CD1c-positive myeloid dendritic cell (primary cell): Measurements from ENCODE around the gene SPDYA.
"Not testable (repeated sequence)": the region's sequence is repeated elsewhere in the genome, so short reads cannot be mapped to it uniquely, and the experiment has no call there.

Experiments used
- DNase-seq: peaks from one replicate; pipeline ENCODE4 v3.0.0-alpha.2; 2016; ENCODE audit errors: extremely low spot score

SPDYA gene

DNA sequence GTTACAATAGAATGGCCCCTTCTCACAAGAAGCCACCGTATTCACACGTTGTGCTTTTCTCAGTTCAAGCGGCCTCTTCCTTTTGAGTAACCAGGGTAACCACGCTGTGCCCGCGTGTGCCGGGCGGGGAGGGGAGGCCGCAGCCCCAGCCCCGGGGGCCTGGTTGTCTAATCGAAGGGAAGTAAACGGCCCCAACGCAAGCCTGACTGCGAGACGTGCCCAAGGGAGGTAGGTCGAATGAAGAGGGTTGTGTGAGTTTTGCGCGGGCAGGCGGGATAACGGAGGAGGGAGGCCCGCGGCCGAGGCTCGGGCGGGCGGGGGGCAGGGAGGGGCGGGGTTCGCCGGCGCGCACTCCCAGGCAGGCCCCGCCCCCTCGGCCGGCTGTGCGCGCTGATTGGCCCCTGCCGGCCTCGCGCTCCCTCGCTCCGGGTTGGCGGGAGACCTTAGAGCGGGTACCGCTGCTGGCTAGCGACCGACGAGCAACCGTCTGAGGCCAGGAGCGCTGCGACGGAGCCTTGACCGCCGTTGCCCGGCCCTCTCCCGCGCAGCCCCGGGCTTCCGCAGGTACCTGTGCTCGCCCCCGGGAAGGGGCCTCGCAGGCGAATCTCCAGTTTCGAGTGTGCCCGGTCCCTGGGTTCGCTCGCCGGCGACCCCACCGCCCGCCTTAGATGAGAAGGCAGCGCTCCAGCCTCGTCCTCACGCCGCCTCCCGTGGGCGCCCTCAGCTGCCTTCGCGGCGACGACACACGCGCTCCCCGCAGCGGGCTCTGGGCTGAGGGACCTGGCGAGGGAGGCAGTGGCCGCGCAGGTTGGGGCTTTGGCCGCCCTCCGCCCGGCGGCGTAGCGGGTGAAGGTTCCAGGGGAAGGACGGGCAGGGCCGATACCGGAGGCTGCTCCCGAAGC lies at the start of gene SPDYA:
Gene SPDYA (plus strand): TSS at position 451 of the 902 bp plus-strand sequence. CDS start 5,181 bp downstream, outside the sequence.
- peak; percentile 71 for DNase-seq

DNA sequence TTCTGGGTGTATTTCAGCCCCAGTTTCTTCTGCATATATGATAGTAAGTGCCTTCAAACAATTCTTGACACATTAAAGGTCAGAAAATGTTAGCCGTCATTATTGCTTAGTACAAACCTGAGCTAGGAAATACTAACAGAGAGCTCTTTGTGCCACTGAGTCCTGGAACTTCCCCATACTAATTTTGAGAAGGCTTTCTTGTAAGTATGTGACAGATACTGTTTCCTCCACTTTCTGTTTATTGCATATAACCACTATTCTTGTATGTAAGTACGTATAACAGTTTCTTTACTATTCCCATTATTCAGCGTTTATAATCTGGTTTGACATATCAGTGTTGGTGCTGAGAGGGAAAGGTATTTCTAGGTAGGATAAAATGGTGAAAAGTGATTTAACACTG lies 49.2 kb upstream of the SPDYA start:
- no peak for DNase-seq

DNA sequence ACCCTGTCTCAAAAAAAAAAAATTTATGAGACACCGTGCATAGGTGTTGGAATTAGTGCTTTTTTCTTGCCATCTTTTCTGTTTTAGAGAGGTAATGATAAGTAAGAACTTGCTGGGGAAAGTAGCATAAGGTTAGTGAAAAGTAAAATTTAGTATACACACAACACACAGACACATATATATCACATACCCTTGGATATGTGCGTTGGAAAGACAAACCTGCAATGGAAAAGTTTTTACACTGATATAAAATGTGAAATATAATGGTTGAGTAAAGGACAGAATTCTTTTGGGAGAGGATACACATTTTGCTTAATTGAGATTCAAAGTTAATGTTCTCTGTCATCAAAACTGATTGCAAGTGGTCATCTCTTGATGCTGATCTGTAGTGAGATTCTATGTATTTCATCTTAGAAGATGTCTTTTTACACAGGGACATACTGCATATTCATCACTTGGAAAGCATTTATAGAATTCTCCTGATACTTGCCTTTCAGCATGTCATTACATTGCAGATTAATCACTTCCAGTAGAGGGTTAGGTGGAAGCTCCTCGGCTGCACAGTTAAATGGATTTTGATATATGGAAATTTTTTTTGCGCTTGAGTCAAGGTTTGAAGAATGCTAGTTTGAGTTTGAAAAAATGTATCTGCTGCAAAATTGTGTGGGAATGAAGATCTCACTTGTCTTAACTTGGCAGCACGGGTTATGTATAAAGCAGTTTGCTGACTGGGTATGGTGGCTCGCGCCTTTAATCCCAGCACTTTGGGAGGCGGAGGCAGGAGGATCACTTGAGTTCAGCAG lies 45.5 kb upstream of the SPDYA start:
- no peak for DNase-seq

DNA sequence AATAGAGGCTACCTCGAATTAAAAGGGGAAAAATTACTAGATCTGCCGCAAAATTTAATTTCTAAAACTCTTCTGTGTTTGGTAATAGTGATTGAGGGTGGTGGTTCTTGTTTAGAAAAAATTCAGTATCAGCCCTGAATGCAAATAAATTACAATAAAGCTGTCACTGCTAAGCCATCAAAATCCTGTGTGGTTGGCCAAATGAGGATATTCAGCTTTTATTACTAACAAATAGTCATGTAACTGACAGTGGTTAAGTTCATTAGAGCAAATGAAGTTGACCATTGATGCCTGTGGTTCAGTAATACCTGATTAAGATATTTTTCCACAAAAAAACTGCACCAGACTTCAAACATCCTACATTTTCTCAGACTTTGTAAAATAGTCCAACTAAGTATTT lies 44.6 kb upstream of the SPDYA start:
- DNase-seq = no peak

DNA sequence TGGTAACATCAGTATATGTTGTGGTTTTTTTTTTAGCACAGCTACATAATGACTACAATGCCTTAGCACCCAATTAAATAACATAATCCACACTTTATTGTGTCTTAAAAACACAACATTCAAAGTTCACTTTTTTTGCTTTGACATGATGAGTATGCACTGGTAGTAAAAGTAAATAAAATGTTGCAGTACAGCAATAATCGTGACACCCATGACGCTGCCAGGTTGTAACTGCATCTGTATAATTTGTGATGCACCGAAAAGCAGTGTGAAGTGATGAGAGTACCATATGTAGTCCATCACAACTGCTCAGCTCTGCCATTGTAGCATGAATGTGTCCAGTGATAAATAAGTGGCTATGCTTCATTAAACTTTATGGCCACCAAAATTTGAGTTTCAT lies 43.3 kb upstream of the SPDYA start:
- no peak for DNase-seq

DNA sequence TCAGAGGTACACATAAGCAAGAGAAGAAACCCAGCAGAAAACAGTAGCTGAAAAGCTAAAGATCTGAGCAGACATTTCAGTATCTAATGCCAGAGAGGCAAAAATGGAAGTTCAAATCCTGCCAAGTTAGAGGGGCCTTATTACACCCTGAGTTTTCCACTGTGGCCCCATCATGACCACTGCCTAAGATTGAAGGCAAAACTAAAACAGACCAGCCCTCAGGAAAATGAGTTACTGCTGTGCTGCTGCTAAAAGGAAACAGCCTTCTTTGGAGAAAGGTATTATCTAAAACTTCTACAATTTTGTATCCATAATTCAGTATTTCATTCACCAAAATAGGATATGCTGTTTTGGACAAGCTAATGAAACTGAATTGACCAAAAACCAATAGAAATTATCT lies 42.2 kb upstream of the SPDYA start:
- no peak for DNase-seq

DNA sequence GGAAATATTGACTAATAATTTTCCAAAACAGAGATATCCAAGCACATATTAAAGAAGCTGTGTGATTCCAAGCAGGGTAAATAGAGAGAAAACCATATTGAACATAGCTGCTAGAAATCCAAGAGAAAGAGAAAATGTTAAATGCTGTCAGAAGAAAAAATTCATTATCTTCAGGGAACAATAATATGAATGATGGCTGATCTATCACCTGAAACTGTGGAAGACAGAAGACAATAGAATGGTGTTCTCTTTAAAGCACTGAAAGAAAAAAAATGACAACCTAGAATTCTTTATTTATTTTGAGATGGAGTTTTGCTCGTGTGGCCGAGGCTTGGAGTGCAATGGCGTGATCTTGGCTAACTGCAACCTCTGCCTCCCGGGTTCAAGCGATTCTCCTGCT lies 41.7 kb upstream of the SPDYA start:
- no peak for DNase-seq

DNA sequence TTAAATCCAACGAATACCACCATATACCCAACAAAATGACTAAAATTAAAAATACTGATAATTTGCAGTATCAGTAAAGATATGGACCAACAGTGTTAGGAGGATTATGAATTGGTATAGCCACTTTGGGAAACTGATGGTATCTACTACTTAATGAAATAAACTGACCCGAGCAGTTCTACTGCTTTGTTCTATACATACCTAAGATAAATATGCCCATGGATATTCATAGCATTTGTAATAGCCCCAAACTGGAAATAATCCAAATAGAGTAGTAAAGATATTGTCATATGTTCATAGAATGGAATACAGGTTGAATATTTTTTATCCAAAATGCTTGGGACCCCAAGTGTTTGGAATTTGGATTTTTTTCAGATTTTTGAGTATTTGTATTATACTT lies 38.3 kb upstream of the SPDYA start:
- no peak for DNase-seq

DNA sequence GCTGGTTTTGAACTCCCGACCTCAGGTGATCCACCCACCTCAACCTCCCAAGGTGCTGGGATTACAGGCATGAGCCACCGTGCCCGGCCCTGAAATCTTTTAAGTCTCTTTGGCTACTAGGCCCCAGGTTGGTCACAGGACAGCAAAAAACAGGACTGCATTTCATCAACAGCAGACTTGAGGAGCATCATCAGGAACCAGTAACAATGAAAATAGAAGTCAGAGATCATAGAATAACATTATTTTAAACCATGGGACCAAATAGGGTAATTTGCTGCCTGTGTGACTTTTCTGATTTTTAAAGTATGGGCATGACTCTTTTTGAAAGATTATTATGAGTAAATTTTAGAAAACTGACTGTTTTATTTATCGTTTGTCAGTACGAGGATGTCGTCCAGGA lies 34.2 kb upstream of the SPDYA start:
- DNase-seq = no peak

DNA sequence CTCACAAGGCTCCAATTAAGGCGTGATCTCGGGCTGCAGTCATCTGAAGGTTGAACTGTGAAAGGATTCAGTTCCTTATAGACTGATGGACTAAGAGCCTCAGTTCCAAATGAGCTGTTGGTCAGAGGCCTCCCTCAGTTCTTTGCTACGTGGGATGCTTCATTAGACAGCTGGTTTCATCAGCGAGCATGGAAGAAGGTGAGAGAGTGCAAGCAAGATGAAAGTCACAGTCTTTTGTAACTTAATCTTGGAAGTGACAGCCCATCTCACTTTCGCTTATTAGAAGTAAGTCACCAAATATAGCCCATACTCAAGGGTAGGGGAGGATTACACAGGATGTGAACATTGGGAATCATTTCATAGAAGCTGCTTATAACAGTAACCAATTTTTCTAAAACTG lies 32.2 kb upstream of the SPDYA start:
- peak; percentile 19 for DNase-seq

DNA sequence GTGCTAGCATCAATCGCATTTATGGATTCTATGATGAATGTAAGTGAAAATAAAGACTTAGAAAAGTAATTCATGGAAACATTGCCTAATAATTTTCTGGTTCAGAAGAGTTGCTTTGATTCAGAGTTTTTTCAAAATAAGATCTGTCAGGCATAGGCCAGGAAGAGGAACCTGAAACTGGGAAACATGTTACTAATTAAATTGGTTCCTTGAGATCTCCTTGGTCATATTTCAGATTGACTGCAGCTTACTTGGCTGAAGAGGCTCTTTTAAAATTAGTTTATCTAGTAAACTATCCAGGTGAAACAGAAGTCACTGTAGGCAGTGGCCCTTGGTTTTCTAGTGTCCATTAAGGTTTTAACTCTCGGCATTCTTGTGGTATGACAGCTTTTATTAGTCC lies 31.6 kb upstream of the SPDYA start:
- DNase-seq = peak; percentile 44

DNA sequence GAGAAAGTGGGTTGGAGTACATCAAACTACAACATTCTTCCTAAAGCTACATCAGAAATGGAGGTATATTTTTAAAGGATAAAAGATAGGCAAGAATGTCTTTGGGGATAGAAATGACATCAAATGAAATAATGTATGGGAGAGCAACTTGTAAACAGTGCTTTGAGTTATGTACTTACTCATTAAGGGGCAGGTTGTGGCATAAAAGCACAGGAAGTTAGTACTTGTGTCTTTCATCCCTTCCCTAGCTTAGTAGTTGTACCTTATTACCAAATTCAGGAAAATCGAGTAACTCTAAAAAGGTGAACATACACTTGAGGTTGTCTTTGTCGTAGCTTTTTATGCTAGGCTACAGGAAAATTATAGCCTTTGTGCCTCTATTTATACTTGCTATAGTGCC lies 30.1 kb upstream of the SPDYA start:
- no peak for DNase-seq

DNA sequence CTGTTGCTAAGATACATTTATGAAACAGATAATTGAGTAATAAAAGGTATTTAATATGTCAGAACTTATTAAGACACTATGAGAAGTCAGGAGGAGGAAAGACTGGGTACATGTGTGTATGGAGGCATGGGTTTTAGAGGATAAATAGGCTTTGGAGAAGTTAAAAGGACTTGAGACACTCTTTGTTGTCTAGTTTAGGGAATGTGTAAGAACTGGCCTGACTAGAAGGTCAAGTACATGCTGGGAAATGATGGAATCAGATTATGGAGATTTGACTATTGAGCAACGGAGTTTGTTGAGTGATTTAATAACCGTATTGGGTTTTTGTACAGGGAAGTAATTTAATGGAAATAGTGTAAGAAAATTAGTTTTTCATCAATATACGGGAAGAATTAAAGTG lies 28.2 kb upstream of the SPDYA start:
- DNase-seq = no peak

DNA sequence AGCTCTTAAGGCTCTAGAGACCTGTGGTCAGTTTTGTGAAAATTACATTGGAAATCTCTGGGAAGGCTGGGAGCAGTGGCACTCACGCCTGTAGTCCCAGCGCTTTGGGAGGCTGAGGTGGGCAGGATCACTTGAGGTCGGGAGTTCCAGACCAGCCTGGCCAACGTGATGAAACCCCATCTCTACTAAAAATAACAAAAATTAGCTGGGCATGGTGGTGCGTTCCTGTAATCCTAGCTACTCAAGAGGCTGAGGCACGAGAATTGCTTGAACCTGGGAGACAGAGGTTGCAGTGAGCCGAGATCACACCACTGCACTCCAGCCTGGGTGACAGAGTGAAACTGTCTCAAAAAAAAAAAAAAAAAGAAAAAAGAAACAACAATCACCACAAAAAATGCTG lies 26.1 kb upstream of the SPDYA start:
- DNase-seq = not testable (repeated sequence)

DNA sequence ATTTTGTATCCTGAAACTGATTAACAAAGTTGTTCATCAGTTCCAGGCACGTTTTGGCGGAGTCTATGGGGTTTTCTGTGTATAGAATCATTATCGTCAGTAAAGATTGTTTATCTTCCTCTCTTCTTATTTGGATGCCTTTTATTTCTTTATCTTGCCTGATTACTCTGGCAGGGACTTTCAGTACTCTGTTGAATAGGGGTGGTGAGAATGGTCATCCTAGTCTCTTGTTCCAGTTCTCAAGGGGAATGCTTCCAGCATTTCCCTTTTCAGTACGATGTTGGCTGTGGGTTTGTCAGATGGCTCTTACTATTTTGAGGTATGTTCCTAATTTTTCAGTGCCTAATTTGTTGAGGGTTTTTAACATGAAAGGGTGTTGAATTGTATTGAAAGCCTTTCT lies 14.0 kb upstream of the SPDYA start:
- DNase-seq = no peak

DNA sequence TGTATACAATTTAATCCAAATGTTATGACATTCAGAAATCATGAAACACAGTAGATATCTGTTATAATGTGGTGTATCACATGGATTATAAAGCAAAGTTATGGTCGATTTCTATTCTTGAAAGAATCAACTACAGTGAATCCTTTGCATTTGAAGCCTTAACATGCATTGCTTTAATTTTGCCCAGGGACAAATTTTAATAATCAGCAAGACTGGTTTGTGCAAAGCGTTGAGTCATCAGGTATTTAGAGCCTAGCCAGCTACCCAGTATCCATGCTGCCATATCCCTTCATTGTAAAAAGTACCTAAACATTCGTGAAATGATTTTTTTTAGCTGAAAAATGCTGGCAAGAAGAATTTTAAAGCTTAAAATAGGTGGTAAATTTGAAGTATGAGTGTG lies 8.9 kb upstream of the SPDYA start:
- DNase-seq = no peak

DNA sequence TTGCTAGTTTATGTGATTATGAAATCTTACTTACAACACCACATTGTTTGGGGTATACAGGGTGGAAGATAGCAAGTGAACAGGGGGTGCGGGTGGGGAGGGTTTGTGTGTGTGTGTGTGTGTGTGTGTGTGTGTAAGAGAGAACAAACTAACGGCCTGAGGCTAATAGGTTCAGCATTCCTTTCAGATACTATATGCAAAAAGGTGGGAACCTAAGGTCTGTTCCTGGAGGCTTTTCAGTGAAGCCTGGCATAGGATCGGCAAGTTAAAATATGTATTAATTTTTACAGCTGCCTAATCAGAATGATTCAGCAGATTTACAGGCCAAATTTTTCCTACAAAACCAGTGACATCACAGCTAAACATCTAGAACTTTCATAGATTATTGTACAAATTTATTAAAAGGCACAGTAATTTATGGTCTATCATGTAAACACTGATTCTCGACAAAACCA lies 7.6 kb upstream of the SPDYA start:
- DNase-seq = no peak

DNA sequence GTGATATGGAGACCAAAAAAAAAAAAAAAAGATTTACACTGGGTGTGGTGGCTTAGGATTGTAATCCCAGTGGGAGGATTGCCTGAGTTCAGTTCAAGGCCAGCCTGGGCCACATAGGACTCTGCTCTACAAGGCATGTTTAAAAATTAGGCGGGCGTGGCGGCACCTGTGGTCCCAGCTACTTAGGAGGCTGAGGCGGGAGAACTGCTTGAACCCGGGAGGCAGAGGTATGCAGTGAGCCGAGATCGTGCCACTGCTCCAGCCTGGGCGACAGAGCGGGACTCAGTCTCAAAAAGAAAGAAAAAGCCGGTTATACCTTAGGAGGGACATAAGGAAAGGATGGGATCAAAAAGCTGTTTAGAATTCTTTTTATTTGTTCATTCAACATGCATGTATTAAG lies 707 bp upstream of the SPDYA start:
- no peak for DNase-seq

DNA sequence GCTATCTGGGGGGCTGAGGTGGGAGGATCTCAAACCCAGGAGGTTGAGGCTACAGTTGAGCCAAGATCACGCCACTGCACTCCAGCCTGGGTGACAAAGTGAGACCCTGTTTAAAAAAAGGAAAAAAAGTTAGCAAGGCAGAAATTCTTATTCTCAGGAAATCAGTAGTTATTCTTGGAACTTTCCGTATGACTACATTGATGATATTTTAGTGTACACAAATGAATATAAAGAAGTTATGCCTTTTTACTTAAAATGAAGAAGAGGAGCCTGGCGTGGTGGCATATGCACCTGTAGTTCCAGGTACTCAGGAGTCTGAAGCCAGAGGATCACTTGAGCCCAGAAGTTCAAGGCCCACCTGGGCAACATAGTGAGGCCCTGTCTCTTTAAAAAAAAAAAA lies 7.4 kb downstream of the SPDYA start:
- no peak for DNase-seq

DNA sequence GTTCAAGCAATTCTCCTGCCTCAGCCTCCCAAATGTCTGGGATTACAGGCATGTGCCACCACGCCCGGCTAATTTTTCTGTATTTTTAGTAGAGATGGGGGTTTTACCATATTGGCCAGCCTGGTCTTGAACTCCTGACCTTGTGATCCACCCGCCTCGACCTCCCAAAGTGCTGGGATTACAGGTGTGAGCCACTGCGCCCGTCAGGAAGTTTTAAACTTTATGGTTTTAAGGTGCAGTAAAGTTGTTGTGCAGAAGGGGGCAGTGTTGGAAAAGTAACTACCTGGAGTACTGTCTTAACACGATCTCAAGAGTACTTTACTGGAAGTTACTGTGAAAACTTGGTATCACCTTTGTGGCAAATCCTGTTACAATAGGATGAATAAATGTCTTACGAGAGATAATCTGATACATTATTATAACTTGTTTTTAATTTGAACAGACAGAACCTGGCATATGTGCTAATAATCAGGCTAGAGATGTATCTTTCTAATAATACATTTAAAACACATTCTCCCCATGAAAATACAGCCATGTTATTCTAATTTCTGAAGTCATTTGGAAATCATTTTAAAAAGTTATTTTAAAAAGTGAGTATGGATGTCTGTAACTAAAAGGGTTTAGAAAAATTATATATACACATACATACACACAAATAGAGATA lies 10.8 kb downstream of the SPDYA start:
- peak; percentile 65 for DNase-seq

DNA sequence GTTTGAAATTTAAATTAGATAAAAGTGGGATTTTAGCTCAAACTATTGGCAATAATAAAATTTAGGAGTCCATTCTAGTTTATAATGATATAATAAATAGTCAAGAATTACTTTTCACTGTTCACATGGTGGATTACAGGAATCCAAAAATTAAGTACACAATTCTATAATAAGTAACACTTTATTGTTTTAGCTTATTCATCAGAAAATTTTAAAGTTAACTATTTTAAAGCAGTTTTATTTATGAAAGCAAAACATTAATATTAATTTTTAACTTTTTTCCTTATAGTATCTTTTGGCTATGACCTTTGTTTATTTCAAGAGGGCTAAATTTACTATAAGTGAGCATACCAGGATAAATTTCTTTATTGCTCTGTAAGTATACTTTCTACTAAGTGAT lies 11.4 kb downstream of the SPDYA start:
- no peak for DNase-seq

DNA sequence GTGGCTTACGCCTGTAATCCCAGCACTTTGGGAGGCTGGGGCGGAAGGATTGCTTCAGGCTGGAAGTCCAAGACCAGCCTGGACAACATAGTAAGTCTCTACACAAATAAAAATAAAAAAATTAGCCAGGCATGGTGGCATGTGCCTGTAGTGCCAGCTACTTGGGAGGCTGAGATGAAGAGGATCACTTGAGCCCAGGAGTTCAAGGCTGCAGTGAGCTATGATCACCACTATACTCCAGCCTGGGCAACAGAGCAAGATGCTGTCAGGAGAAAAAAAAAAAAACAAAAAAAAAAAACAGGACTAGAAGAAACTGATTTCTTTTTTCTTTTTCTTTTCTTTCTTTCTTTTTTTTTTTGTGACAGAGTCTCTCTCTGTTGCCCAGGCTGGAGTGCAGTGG lies 13.6 kb downstream of the SPDYA start:
- DNase-seq = no peak
